HCT116 (cell line): Measurements from ENCODE around the gene TRRAP. TPM values are rescaled to one million over a fixed set of nuclear protein-coding genes. Genes with fewer than 3 reads are reported as not detected.

Source experiments
- ATAC-seq: fragments of 200-7000 bp; cut with Tn5 transposase; 2 replicates; pipeline ENCODE4 v1.9.1; 2020; ENCODE audit warnings: mild to moderate bottlenecking, moderate library complexity
- BruUV-seq: library from RNA; stranded (reverse); fragments of 400-500 nt; replicated peaks from 2 replicates; lab custom pipeline; 2021; lab: Mats Ljungman, UMichigan
- CTCF ChIA-PET: fragments of 300-600 bp; sonication (Branson Sonifier 250); formaldehyde crosslinking; loops from one replicate; lab custom pipeline; 2021; ENCODE audit warnings: antibody characterized with exemption; lab: Charles Lee
- POLR2A ChIA-PET: fragments of 300-600, 350-600 bp; sonication (Branson Sonifier 250); formaldehyde crosslinking; loops from one replicate; lab custom pipeline; 2021; ENCODE audit warnings: antibody characterized with exemption; lab: Charles Lee
- RAD21 ChIA-PET, 2 experiments: fragments of 300-600 bp; sonication (Branson Sonifier 250); formaldehyde crosslinking; loops; one replicate each; lab custom pipeline; 2023; ENCODE audit warnings: low total read pairs in 2 of 2; ENCODE audit not compliant: uncharacterized antibody in 2 of 2, unreplicated experiment in 2 of 2, low non-redundant PET in 1 of 2; lab: Charles Lee
- DNase-seq: peaks from one replicate; pipeline ENCODE4 v3.0.0-alpha.2; 2010; ENCODE audit warnings: low read depth, low spot score
- H2AFZ ChIP-seq: fragments of 200-600 bp; shearing (Covaris generic), sonication (generic); 2 replicates; pipeline ENCODE4 v1.6.1; 2017; ENCODE audit warnings: low read depth, mixed run types, mixed read lengths, antibody characterized with exemption, low read length; ENCODE audit not compliant: poor library complexity, severe bottlenecking
- H3K27ac ChIP-seq: 2 replicates; pipeline ENCODE4 v1.5.1; 2012; ENCODE audit warnings: low read depth, low read length
- H3K27me3 ChIP-seq: fragments of 200-600 bp; sonication (generic); 2 replicates; pipeline ENCODE4 v1.6.1; 2016; ENCODE audit warnings: mixed run types, low read length, mixed read lengths; ENCODE audit not compliant: insufficient read depth
- H3K36me3 ChIP-seq, 2 experiments: fragments of 200-500 bp in 1 of 2; fragments of 200-600 bp in 1 of 2; sonication (Bioruptor generic) in 1 of 2; sonication (generic) in 1 of 2; 2 replicates each; pipeline versions ENCODE4 v1.5.1 to v1.6.1; 2014 to 2016; ENCODE audit warnings: low read length in 2 of 2, inconsistent platforms in 1 of 2, mixed read lengths in 1 of 2, mixed run types in 1 of 2; ENCODE audit not compliant: insufficient read depth in 2 of 2, control insufficient read depth in 1 of 2
- H3K4me1 ChIP-seq, 2 experiments: fragments of 200-600 bp in 1 of 2; sonication (generic) in 1 of 2; 2 replicates each; pipeline versions ENCODE4 v1.5.1 to v1.6.1; 2012 to 2017; ENCODE audit warnings: low read length in 2 of 2, inconsistent platforms in 1 of 2, mild to moderate bottlenecking in 1 of 2, mixed read lengths in 1 of 2, mixed run types in 1 of 2, moderate library complexity in 1 of 2; ENCODE audit not compliant: insufficient read depth in 2 of 2, control insufficient read depth in 1 of 2
- H3K4me2 ChIP-seq: fragments of 200-600 bp; sonication (generic); 2 replicates; pipeline ENCODE4 v1.6.1; 2017; ENCODE audit warnings: mixed run types, low read length, mixed read lengths
- H3K4me3 ChIP-seq, 2 experiments: fragments of 200-600 bp in 1 of 2; sonication (generic) in 1 of 2; replicated peaks in 1 of 2; 2 replicates each; pipeline ENCODE4 v1.5.1; 2011 to 2016; ENCODE audit warnings: low read length in 2 of 2, control low read depth in 1 of 2, low read depth in 1 of 2, mild to moderate bottlenecking in 1 of 2, mixed read lengths in 1 of 2, mixed run types in 1 of 2
- H3K79me2 ChIP-seq: fragments of 200-600 bp; sonication (generic); 2 replicates; pipeline ENCODE4 v1.6.1; 2017; ENCODE audit warnings: mild to moderate bottlenecking, mixed run types, low read length, moderate library complexity, mixed read lengths; ENCODE audit not compliant: insufficient read depth
- H3K9ac ChIP-seq: fragments of 200-600 bp; sonication (generic); 2 replicates; pipeline ENCODE4 v1.6.1; 2016; ENCODE audit warnings: low read length, mixed read lengths
- H3K9me2 ChIP-seq: fragments of 200-600 bp; sonication (generic), shearing (Covaris generic); 2 replicates; pipeline ENCODE4 v1.6.1; 2017; ENCODE audit warnings: mixed run types, mild to moderate bottlenecking, moderate library complexity; ENCODE audit not compliant: insufficient read depth
- H3K9me3 ChIP-seq, 2 experiments: fragments of 200-500 bp in 1 of 2; fragments of 200-600 bp in 1 of 2; sonication (Bioruptor generic) in 1 of 2; sonication (generic) in 1 of 2; 2 replicates each; pipeline ENCODE4 v1.6.1; 2014 to 2017; ENCODE audit warnings: low read length in 2 of 2, mixed read lengths in 2 of 2, inconsistent platforms in 1 of 2, low read depth in 1 of 2, mild to moderate bottlenecking in 1 of 2, mixed run types in 1 of 2, moderate library complexity in 1 of 2; ENCODE audit not compliant: control insufficient read depth in 1 of 2, insufficient read depth in 1 of 2
- H4K20me1 ChIP-seq: fragments of 200-600 bp; sonication (generic), shearing (Covaris generic); 2 replicates; pipeline ENCODE4 v1.6.1; 2017; ENCODE audit warnings: mixed run types, mild to moderate bottlenecking, moderate library complexity; ENCODE audit not compliant: insufficient read depth
- CBX3 ChIP-seq: IDR thresholded peaks from 2 replicates; pipeline ENCODE4 v1.6.1; 2012; ENCODE audit warnings: low read depth
- CTCF ChIP-seq, 3 experiments: fragments of 200-600 bp in 1 of 3; sonication (generic) in 1 of 3; IDR thresholded peaks in 2 of 3; conservative IDR thresholded peaks in 1 of 3; 2 replicates each; pipeline ENCODE4 v1.5.1; 2012 to 2017; ENCODE audit warnings: low read depth in 2 of 3, low read length in 2 of 3, antibody characterized with exemption in 1 of 3, borderline replicate concordance in 1 of 3, control low read depth in 1 of 3, mild to moderate bottlenecking in 1 of 3, mixed read lengths in 1 of 3, mixed run types in 1 of 3, moderate library complexity in 1 of 3; ENCODE audit not compliant: insufficient read depth in 1 of 3
- EGR1 ChIP-seq: IDR thresholded peaks from 2 replicates; pipeline ENCODE4 v1.6.1; 2012; ENCODE audit warnings: low read depth
- ELF1 ChIP-seq: IDR thresholded peaks from 2 replicates; pipeline ENCODE4 v1.6.1; 2012; ENCODE audit warnings: low read depth, borderline replicate concordance
- EZH2 ChIP-seq: fragments of 200-600 bp; sonication (generic); IDR thresholded peaks from 2 replicates; pipeline ENCODE4 v1.6.1; 2017; ENCODE audit warnings: antibody characterized with exemption, mixed run types
- EZH2phosphoT487 ChIP-seq: fragments of 200-600 bp; IDR thresholded peaks from 2 replicates; pipeline ENCODE4 v1.6.1; 2018; ENCODE audit warnings: antibody characterized with exemption, borderline replicate concordance
- JUND ChIP-seq: IDR thresholded peaks from 2 replicates; pipeline ENCODE4 v1.6.1; 2012
- POLR2A ChIP-seq: IDR thresholded peaks from 2 replicates; pipeline ENCODE4 v1.7.0; 2011; ENCODE audit warnings: borderline replicate concordance; ENCODE audit not compliant: insufficient read depth, insufficient read length; ENCODE audit errors: extremely low read depth
- POLR2AphosphoS5 ChIP-seq: IDR thresholded peaks from 2 replicates; pipeline ENCODE4 v1.6.1; 2011; ENCODE audit warnings: mild to moderate bottlenecking, low read depth, low read length, moderate library complexity
- RAD21 ChIP-seq: IDR thresholded peaks from 2 replicates; pipeline ENCODE4 v1.6.1; 2012; ENCODE audit warnings: low read depth, mild to moderate bottlenecking
- SP1 ChIP-seq: IDR thresholded peaks from 2 replicates; pipeline ENCODE4 v1.6.1; 2012; ENCODE audit warnings: low read depth
- YY1 ChIP-seq: IDR thresholded peaks from 2 replicates; pipeline ENCODE4 v1.6.1; 2011; ENCODE audit warnings: low read length, low read depth, moderate library complexity, mild to moderate bottlenecking; ENCODE audit not compliant: insufficient replicate concordance; ENCODE audit errors: extremely low read depth
- intact Hi-C: fragments of 100-400 bp; cut with micrococcal nuclease; formaldehyde crosslinking; loops from 2 replicates; pipeline ENCODE4 v1.10.0; 2022
- total RNA-seq: library from RNA; stranded (reverse); gene quantifications from one replicate; pipeline ENCODE4 v1.2.1, GENCODE V29; 2021; ENCODE audit not compliant: unreplicated experiment
- TF ChIP-seq, protein P1 (sequence below): IDR thresholded peaks from 2 replicates; pipeline ENCODE4 v1.6.1; 2012

The TRRAP gene
- total RNA-seq, 1 experiment from 2014 or later: 44.5 TPM

GRCh38 chr7:99008181-99008631 lies 129.9 kb downstream of the TRRAP start:
- H3K36me3 ChIP-seq: peaks cover 41 to 55% of the 10 kb centered on the region in 2 experiments
- no peaks in the 10 kb centered on the region for H3K79me2 ChIP-seq
- H2AFZ ChIP-seq: no peak overlapping the region
- intact Hi-C loops: no loop called here
- H3K4me2 ChIP-seq: no peak overlapping the region
- H3K27ac ChIP-seq: no peak overlapping the region
- ATAC-seq: no peak
- DNase-seq: no peak
- H3K4me3 ChIP-seq: no peak overlapping the region
- ChIA-PET RAD21 (no interaction called here), POLR2A (no interaction called here)
- BruUV-seq: no TSS peak
- H4K20me1 ChIP-seq: no peaks in the 10 kb centered on the region
- H3K4me1 ChIP-seq: no peaks in the 10 kb centered on the region
- no peaks in the 10 kb centered on the region for H3K27me3 ChIP-seq
- H3K9me2 ChIP-seq: no peaks in the 10 kb centered on the region
- no peak overlapping the region for H3K9ac ChIP-seq
- TF ChIP-seq RAD21: no peak
- TF ChIP-seq CBX3: no peak
- no peak for TF ChIP-seq EZH2phosphoT487
- TF ChIP-seq JUND: no peak
- no peak for TF ChIP-seq POLR2AphosphoS5
- no peak for TF ChIP-seq EGR1
- TF ChIP-seq, all 23 proteins: peak for 0
- CTCF ChIA-PET: no interaction called here
- no peaks in the 10 kb centered on the region for H3K9me3 ChIP-seq

GRCh38 chr7:99008921-99009530 lies 130.7 kb downstream of the TRRAP start:
- no peak for TF ChIP-seq YY1
- no peak for TF ChIP-seq EZH2phosphoT487
- TF ChIP-seq EZH2: no peak
- no peak for TF ChIP-seq JUND
- no peak for TF ChIP-seq POLR2A
- TF ChIP-seq POLR2AphosphoS5: no peak
- TF ChIP-seq CTCF (IDR thresholded peaks at IDR 0.05 in 2 of 3, conservative IDR thresholded peaks at IDR 0.05 in 1 of 3; ENCODE audit: borderline replicate concordance in 1 of 3, insufficient read depth in 1 of 3, low read depth in 2 of 3, low read length in 2 of 3): no peak
- no peak for TF ChIP-seq ELF1
- TF ChIP-seq SP1: no peak
- TF ChIP-seq, protein P1, sequence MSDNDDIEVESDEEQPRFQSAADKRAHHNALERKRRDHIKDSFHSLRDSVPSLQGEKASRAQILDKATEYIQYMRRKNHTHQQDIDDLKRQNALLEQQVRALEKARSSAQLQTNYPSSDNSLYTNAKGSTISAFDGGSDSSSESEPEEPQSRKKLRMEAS: no peak
- TF ChIP-seq CBX3: no peak
- no peaks in the 10 kb centered on the region for H3K79me2 ChIP-seq
- ChIA-PET POLR2A (no interaction called here), CTCF (no interaction called here), RAD21 (no interaction called here)
- DNase-seq: no peak
- no peaks in the 10 kb centered on the region for H3K4me1 ChIP-seq
- peaks cover 41 to 52% of the 10 kb centered on the region in 2 experiments for H3K36me3 ChIP-seq
- H3K9me3 ChIP-seq: no peaks in the 10 kb centered on the region
- H3K9me2 ChIP-seq: no peaks in the 10 kb centered on the region
- no peak for ATAC-seq
- H3K27me3 ChIP-seq: no peaks in the 10 kb centered on the region
- no peak overlapping the region for H3K4me2 ChIP-seq
- no peak overlapping the region for H3K4me3 ChIP-seq
- intact Hi-C loops: no loop called here
- H3K9ac ChIP-seq: no peak overlapping the region
- BruUV-seq: no TSS peak
- no peak overlapping the region for H3K27ac ChIP-seq
- H4K20me1 ChIP-seq: no peaks in the 10 kb centered on the region
- H2AFZ ChIP-seq: no peak overlapping the region
